GM18519 (cell line): ENCODE data around the gene ANKRD37.

Experiments used
- ATAC-seq: cut with Tn5 transposase; IDR thresholded peaks from one replicate; pipeline ENCODE4 v1.9.1; 2021; ENCODE audit warnings: mild to moderate bottlenecking, moderate library complexity; ENCODE audit not compliant: unreplicated experiment, low FRiP score

The ANKRD37 gene

DNA sequence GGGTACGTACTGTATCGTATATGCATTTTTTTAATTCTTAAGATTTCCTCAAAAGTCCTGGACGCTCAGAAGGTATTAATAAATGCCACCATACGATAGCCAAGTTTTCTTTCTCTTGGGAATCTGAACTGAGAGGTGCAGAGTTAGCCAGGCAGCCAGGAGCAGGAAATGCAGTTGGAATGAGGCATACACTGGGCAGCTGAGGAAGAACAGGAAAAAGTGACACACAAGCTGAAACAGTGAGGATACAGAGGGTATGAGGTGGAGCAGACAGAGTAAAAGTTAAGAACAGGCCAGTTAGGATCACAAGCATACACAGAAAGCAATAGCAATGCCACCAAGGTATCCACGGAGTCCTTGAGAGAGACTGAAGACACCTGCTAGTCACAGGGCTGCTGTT lies 15.8 kb downstream of the ANKRD37 start:
- no peak for ATAC-seq

DNA sequence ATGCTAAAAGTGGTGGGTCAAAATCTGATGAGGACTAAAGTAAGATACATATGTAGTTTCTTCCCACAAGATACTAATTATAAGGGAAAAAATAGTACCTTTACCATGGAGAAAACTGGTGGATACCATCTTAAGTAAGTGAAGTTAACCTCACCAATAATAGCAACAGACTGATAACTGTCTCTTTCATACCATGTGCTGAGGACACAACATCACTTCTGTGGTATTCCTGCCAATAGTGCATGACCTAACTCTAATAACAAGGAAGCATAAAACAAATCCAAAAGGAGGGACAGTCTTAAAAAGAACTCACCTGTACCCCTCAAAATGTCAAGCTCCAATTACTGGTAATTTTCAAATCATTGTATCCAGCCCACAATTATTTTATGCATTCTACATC lies 20.3 kb downstream of the ANKRD37 start:
- no peak for ATAC-seq

DNA sequence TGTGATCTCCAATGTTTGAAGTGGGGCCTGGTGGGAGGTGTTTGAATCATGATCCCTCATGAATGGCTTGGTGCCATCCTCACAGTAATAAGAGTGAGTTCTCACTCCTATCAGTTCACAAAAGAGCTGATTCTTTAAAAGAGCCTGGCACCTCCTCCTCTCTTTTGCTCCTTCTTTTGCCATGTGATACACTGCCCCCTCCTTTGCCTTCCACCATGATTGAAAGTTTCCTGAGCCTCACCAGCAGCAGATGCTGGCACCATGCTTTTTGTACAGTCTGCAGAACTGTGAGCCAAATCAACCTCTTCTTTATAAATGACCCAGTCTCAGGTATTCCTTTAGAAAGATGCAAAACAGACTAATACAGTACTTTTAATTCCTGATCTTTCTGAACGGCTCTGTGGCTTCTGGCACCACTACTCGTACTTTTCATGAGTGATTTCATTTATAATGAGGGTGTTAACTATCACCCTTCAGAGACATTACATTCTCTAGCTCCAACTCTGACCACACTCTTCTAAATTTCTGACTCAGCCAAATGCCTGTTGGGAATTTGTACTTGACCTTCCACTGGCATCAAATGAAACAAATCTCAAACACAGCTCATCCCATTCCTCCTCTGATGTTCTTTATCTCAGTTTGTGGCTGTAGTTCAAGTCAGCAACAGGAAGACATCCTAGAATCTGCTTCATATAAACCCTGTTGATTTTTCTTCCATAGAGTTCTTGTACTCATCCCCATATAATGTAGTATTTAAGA lies 24.9 kb downstream of the ANKRD37 start:
- ATAC-seq: no peak

DNA sequence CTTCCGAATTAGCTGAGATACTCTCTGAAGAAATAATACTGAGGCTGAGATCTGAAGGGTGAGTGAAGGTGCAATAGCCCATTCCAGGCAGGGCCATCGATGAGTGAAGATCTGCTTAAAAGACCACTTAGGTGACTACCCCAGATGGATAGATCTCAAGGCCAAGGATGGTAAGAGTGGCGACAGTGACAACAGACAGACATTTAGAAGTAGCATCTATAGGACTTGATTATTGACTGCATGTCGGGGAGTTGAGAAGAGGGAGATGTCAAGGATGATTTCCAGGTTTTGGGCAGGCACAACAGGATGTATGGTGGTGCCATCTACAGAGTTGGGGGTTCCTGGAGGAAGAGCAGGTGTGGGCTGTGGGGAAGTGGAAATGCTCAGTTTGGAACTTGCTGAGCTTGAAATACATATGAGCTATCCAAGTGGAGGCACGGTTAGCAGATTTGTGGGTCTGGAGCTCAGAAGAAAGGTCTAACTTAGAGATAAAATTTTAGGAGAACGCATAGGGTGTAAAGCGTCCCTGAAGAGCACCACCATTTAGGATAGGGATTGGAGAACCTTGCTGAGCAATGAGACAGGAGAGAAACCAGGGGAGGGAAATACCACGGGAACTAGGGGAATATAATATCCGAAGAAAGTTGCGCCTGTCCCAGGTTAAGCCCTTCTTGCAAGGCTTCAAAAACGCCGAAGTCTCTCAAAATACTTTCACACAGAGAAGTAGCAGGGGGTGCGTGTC lies 28.4 kb downstream of the ANKRD37 start:
- no peak for ATAC-seq

DNA sequence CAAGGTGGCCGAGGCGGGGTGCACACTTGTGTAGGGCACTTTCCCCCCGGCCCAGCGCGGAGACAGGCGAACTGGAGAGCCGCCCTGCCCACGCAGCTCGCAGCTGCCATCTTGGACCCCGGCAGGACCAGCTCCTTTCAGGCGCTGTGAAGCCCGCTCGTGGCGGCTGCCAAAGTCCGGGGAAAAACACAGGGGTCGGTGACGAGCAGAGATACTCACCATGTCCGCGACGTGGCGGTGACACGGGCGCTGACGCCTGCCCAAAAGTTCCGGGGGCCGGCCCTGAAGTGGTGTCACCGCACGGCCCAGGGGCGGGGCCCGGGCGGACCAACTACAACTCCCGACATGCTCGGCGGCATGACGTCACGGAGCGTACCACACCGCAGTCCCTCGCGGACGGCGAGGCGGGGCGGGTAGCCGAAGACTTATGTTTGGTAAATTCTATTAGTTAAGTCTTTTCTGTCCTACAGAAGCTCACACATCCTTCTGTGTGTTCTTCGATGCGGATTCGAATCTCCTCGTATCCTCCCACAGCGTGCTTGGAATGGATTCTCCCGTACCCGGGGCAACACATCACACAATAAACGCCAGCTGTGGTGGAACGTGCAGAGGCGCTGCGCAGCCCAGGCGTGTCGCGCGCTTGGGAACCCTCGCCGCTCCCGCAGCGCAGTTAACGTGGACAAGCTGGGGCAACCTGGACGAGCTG lies 29.2 kb downstream of the ANKRD37 start, which contains the start of gene UFSP2:
UFSP2 (minus strand) TSS at position 318 of the 706 bp plus-strand sequence; CDS start at position 222, 96 bp downstream.
- ATAC-seq: peak; percentile 88

DNA sequence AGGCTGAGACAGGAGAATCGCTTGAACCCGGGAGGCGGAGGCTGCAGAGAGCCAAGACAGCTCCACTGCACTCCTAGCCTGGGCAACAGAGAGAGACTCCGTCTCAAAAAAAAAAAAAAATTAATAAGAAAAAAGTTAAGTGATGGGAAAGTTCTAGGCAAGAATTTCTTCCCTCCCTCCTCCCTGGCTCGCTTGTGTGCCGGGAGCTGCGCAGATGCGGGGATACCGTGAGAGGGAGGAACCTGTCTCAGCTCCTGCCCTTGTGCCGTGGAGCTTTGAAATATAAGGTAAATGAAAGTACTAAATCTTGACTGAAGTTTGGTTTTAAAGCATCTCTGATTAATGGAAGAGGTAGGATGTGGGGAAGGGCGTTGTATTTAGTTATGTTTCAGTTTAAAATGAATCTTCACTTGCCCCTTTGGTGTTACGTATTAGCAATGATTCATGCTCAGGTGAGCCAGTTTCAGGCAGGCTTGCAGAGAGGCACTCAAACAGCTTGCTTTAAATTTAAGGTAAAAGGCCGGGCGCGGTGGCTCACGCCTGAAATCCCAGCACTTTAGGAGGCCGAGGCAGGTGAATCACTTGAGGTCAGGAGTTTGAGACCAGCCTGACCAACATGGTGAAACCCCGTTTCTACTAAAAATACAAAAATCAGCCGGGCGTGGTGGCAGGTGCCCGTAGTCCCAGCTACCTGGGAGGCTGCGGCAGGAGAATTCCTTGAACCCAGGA lies 30.5 kb downstream of the ANKRD37 start:
- no peak for ATAC-seq

DNA sequence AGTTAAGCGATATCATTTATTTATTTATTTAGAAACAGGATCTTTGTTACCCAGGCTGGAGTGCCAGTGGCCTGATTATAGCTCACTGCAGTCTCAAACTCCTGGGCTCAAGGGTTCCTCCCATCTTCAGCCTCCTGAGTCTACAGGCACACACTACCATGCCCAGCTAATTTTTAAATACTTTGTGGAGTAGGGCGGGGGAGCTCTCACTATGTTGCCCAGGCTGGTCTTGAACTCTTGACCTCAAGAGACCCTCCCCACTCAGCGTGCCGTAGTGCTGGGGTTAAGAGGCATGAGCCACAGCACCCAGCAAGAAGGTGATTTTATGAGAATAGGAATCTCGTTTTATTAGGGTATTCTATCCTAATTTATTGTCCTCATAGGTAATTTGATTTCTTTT lies 33.0 kb downstream of the ANKRD37 start:
- ATAC-seq: no peak

DNA sequence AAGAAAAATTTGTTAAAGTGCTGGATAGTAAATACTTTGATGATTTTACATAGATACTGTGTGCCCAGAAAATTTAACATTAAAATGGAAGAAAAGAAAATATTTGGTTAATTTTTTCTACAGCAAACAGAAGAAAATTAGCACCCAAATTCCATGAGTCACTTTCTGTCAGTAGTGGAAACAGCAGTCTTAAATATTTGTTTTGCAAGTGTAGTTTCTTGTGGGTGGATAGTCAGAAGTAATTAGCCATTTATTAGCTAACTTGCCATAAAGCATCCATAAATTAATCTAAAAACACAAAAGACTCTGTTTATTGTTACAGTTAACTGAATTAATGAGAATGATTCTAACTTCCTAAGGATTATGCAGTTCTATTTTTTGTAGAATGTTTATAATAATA lies 38.8 kb downstream of the ANKRD37 start:
- no peak for ATAC-seq

DNA sequence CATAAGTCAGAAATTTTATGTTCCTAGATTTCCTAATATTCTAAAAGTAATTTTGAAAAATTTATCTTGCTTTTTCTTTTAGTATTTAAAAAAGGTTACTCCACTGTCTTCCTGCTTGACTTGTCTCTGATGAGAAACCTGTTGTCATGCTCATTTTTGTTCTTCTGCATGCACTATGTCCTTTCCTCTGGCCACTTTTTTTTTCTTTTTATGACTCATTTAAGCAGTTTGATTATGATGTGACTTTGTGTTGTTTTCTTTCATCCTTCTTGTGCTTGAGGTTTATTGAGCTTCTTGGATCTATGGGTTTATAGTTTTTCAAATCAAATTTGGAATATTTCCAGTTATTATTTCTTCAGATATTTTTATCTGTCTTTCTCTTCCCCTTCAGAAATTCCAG lies 41.2 kb downstream of the ANKRD37 start:
- ATAC-seq: peak; percentile 47

DNA sequence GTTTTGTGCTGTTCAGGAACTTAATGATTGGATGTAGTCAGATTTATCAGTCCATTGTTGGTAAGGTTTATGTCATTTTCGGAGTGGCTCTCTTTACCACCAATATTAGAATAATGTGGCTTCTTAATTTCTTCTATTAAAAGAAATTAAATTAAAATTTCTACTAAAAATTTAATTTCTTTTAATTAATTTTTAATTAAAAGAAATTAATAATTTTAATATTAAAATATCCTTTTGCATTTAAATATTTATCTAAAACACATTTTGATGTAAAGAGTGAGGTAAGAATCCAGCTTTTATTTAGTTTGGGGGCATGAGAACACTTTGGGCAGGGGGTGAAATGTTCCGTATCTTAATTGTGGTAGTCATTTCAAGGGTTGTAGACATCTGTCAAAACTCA lies 44.8 kb downstream of the ANKRD37 start:
- no peak for ATAC-seq

DNA sequence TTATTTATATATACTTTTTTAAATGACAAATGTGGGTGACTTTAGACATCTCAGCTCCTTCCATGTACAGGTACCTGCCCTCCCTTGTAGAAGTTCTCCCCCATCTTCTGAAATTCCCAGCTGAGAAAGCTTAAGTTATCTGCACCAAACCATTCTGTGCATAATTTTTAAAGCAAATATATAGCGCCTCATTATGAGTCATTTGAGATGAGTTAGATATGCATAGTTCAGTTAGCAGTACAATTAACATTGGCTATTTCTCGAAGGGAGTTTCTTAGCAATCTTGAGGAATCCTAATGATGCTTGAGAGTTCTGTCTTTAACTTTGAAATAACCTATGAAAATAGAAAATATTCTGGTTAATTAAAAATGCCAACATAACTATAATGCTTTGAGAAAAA lies 48.6 kb downstream of the ANKRD37 start:
- no peak for ATAC-seq
